ENCODE results near the gene LRCH1.
"Not testable (repeated sequence)": the region's sequence is repeated elsewhere in the genome, so short reads cannot be mapped to it uniquely, and the experiment has no call there.

The LRCH1 gene

DNA sequence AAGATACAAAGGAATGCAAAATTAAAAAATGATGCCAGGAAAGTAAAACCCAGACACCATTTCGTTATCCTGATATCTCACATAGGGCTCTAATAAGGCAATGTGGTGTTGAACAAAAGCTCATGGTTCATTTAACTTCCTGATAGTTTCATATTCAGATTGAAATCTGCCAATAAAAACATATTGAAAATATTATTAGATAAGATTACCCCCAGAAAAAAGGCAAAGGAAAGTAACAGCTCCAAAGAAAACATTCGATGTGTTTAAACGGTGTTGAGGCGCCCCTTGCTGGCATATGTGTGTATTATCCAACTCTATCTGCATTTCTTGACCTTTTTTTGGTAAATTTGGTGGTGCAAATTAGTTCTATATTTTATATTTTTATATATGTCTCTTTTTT is 168.1 kb downstream of the LRCH1 start:
- DNase-seq, result peak; percentile 46

DNA sequence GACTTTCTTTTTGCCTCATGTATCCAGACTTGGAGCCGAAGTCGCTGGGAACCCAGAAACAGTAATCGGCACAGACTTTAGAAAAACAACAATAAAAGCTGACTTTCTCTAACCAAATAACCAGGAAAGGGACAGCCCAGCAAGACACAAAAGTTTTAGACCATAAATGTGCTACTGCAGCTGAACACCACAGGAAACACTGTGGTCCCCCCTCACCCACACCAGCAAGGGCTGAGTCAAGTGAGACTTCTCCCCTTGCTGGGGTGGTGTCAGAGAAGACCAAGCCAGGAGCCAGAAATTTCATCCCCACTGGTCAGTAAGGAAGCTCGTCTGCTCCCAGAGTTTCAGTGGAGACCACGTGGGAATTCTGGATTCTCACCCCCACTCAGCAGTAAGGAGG is 173.4 kb downstream of the LRCH1 start:
- DNase-seq, result no peak

DNA sequence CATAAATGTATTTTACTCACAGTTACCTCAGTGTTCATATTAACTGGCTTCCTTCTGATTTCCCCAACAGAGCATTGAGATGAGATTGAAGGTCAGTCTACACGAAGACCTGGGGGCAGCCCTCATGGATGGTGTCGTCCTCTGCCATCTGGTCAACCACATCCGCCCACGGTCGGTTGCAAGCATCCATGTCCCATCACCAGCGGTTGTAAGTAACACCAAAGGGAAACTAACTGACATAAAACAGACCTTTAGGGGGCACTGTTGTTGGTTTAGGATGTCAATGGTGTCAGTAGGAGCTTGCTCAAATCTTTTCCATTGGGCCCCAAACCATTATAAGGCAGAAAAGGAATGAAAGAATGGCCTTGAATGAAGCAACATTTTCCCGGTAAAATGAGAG is 175.8 kb downstream of the LRCH1 start:
- peak in 1 of 2 donors; percentile 17 for DNase-seq

DNA sequence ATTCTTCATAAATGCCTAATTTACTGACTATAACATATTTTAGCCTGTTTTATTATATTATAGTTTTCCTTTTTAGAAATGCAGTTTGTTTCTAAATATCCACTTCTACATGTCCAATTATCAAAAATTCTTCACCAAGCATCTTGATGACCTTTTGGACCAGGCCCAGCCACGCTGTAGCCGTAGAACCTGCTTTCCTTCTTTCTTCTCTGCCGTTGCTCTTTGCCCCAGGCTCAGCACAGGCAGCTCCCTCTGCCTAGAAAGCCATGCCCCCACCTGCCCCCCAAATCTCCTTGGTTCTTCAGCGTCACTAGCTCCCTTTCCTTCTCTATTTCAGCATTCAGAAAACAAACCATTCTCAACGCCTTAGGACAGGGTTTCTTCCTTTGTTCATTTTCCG is 178.6 kb downstream of the LRCH1 start:
- no peak for DNase-seq

DNA sequence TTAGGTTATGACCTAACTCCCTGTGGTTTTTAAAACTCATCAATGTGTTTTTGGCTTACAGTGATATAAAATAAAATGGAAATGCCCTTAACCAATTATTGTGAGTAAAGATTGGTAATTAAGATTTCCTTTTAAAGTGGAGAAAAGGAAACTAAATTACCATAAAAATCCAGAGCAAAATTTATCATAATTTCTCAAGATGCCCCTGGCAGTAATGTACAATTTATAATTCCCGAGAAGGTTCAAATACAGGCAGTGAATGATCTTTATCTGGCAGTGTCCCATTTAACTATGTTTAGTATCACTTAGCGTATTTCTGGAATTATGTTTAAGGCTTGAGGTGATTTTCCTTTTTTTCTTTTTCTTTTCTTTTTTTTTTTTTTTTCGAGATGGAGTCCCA is 182.5 kb downstream of the LRCH1 start:
- no peak for DNase-seq

DNA sequence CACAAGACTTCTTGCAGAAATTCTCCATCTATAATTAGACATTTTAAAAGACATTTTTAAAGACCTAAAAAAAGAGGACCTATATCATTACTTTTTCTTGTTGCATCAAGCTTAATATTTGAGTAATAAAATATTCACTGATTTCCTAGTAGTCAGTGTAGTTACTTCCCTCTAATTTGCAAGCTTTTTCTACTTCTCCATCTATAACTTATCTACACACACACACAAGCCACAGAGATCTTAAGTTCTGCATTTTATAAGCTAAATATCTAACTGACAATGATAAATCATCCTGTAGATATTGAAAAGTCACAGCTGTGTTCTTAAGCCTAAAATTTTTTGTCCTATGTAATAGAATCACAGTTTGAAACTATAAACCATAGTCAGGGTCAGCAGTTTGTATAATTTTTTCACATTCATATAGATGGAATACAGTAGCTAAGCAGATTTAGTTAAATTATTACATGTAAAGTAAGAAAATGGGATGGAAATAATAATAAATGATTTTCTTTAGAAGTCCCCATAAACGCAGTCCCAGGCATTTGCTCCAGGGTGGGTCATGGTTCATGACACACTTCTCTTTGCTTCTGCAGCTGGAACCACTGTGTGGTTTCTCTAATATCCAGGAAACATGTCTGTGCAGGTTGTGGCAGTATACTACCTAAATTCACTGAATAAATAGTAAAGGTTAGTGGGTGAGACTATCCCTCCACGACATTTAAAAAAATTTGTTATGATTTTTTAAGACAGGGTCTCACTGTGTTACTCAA is 183.8 kb downstream of the LRCH1 start:
- no peak for DNase-seq

DNA sequence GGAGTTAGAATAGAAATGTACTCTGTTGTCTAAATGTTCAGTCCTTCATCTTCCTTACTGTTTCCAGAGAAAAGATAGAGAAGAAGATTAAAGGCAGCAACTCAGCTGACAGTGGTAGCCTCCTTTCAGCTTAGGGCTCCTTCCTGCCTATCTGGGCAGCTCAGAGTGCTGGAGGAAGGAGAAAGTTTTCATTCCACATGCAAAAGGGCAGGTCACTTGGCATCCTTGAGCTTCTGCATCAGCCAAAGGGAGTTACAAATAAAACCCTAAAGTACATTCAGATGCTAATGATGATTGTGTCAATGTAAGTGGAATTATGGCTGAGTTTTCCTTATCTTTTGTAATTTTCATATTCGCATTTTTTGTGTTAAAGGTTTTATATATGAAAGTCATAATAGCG is 185.1 kb downstream of the LRCH1 start:
- no peak for DNase-seq

DNA sequence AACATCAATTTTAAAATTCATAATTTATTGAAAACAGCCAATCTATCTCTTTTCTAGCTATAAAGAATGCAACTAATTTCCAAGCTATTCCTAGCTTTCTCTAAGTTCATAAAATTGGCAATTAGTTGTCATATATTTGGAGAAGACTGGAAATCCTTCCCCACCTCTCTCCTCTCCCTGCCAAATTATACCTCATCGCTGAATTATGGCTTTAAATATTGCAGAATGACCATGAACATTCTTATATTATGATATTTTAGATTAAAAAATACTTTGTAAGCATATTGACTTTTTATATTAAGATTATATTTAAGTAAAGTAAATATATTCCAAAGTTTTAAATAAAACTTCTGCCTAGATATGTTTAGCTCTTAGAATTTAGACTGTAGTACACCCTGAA is 185.8 kb downstream of the LRCH1 start:
- no peak for DNase-seq

DNA sequence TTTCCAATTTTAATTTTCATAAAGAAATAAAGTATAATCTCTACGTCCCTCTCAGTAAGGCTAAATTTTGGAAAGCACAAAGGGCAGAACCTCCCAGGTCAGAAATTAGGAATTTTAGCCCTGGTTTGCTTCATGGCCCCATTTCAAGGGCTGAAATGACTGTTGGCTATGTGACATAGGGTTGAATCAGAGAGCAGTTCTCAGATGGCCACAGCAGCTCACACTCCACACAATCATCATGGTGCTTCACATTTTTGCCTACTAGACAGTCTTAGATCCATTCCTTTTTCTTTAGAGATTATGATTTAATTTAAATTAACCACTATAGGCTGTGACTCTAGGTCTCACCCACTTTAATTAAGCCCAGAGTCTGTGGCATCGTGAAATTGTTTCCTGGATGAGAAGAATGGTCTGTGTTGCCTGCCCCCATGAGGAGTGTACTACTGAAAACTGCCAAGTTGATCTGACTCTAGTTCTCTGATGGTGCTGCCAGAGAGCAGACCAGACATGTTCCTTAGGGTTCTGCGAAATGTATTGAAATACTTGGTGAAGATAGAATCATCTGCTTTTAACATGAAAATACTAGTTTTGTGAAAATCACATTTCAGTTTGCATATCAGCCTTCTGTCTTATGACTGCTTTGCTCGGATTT is 186.6 kb downstream of the LRCH1 start:
- DNase-seq, result no peak

DNA sequence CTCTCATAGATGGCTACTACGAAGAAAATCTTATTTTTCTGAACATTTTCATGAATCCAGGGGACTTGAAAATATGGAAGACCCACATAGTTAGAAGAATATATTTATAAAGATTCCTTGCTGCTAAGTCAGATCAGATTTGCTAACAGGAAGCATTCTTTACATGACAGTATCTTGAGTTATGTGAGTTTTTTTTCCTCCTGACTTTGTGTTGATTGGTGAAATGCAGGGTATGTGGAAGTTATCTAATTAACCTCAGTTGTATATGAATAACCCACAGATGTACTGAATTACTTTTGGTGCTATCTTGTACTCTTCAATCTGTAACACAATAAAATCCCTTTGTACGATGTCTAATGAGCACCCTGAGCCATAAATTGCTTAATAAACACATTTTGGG is 190.2 kb downstream of the LRCH1 start:
- DNase-seq, result no peak

DNA sequence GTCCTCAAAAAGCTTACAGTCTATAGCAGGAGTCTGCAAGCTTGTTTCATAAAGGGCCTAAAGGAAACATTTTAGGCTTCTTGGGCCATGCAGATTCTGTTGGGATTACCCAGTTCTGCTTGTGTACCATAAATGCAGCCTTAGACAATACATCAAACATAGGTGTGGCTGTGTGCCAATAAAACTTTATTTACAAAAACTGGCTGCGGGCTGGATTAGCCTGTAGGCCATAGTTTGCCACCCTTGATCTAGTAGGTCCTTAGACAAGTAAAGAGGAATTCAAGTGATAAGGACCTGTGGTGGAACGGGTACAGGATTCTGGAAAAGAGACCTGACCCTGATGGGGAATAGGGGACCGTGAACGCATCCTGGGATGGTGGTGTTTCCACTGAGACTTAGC is 192.1 kb downstream of the LRCH1 start:
- no peak for DNase-seq

DNA sequence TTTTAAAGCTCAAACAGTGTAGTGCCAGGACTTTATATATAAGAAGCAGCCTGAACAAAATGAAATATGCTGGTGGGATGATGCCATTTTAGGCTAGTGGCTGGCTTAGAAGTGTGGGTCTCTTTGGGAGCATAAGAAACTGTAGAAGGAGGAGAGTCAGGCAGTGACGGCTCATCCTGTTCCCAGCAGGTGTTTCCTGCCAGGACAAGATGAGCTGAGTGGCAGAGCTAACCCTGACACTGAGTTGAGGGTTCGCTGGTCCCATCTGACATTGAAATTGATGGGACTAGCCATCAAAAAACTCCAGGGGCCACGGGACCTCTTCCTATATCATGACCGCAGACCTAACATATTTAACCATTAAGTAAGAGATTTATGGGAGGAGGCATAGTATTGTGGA is 192.7 kb downstream of the LRCH1 start:
- DNase-seq, result no peak

DNA sequence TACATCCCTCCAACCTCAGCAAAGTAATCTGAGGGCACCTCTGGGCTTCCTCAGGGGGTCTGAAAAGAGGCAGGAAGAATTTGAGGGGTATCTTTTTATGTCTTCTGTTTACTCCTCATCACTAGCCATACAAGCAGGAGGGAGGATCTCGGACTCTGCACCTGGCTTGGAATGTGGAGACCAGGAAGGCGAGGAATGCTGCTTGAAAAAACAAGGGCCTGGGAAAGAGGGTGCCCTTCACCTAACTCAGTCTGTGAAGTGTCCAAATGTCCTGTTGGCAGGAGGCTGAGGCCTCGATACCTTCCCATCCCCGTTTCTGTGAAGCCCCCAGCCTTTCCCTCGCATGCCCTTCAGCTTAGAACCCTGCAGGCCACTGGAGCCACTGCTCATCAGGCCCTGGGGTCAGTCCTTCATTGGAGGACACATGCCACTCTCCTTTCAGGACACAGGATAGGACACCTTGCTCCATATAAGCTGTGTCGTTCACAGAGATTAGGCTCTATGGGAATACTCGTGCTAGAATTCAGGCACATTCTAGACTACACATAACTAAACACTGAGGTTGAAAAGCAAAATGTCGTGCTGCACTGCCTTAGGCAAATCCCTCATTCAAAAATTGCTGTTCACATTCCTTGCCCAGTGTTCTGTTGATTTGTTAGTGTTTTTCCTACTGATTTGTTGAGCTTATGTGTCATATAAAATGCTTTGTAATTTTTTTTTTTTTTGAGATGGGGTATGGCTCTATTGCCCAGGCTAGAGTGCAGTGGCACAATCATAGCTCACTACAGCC is 194.3 kb downstream of the LRCH1 start:
- DNase-seq, result no peak

DNA sequence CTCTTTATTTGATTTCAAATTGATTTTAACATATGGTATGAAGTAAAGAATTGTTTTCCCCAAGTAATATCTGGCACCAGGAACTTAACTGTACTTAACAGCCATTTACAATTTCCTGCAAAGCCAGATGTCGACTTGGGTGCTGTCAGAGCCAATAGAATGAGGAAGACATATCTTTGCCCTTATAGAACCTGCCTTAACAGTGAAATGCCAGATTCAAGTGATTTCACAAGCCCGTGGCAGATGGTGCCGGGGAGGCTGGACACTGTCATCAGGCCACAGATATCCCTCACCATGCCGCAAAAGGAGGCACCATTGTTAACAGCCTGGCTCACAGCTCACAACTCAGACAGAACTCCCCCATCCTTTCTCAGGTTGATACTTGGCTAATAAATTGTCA is 195.3 kb downstream of the LRCH1 start:
- no peak for DNase-seq

DNA sequence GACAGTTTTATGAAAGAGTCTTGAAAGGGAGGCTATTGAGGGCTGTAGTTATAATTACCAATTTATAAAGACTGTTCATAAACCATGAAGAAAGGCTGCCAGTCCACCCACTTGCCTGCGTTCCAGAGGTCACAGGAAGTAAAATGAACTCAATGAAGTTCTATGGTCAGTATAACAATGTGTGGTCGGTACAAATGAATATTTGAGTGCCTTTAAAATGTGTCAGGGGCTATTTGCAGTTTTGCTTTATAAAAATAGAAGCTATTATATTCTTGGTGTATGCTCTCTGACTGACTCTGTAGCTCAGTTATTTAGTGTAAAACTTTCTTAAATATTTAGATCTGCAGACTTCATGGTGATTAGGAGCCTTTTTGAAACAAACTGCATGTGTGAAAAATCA is 197.0 kb downstream of the LRCH1 start:
- DNase-seq, result no peak

DNA sequence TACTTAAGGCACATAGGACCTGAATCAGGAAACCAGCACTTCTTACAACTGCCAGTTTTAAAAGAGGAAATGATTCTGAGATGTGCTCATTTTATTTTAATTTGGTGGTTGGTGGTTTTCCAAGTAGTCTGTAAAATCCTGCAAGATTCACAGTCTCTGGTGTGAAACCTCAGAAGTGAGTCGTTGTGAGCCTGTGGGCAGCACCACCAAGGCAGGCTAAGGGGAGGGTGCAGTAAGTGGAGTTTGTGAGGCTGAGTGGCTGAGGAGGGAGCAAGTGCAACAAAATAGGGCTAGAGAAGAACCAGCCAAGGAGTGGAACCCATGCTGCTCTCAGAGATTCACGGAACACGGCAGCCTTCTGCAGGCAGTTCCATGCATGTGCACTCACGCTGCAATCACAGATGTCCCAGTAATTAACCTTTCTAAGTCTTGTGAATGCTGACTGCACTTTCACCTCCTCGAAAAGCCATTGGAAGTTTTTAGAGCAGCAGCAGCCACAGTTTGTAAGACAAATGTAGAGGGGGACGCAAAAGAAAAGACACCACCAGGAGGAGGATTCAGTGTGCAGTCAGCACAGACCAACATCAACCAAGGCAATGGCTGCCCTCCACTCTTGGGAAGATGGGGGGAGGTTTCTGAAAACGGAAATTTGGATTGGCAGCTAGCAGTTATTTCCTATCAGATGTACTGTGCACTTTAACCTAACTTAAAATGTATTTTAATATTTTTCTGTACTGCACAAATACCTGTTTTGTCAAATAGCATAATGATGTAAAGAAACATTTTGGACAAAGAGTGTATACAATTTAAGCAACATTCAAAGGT is 199.1 kb downstream of the LRCH1 start:
- peak; percentile 43 to 53 for DNase-seq

DNA sequence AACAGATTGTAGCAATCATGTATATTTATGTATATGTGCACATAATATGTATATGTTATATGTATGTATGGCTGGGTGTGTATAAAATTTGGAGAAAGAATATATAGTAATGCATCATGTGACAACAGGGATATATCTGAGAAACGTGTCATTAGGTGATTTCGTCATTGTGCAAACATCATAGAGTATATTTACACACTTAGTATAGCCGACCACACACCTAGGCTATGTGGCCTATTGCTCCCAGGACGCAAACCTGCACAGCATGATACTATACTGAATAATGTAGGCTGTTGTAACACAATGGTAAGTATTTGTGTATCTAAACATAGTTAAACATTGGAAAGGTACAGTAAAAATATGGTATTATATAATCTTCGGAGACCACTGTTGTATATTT is 200.2 kb downstream of the LRCH1 start:
- no peak for DNase-seq

DNA sequence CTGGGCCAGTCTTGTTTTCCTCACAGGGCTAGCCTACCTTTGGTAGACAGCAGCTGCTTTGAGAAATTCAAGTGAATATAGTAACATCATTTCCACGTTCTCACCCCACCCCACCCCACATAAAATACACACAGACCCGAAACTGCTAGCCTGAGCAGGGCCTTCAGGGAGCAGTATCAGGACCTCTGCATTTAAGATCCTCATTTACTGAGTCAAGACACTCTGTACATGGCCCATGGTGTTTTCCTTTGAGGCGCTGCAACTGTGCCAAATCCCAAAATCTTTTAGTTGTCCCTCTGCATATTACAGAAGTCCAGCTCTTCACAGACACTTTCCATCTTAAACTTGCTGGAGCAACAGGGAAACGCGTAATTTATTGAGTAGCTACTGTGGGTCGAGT is 200.9 kb downstream of the LRCH1 start:
- DNase-seq, result no peak

DNA sequence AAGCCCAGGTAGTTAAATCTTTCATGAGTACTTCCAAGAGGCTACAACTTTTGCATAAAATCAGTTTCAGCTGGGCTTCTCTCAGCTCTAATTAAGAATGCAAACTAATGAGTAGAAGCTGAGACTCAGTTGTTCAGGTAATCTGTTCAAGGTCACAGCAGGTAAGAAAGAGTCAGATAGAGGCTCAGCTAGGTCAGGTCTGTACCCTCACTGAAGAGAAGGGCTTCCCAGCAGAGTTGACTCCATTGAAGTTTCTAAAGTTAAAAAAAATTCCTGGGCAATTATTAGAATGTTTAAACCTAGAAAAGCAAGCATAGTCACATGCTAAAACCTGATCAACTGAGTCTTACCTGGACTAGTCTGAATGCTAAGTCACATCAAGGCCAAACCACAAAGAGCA is 201.8 kb downstream of the LRCH1 start:
- DNase-seq, result no peak

DNA sequence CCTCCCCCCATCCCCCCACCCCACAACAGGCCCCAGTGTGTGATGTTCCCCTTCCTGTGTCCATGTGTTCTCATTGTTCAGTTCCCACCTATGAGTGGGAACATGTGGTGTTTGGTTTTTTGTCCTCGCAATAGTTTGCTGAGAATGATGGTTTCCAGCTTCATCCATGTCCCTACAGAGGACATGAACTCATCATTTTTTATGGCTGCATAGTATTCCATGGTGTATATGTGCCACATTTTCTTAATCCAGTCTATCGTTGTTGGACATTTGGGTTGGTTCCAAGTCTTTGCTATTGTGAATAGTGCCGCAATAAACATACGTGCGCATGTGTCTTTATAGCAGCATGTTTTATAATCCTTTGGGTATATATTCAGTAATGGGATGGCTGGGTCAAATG is 202.5 kb downstream of the LRCH1 start:
- DNase-seq, result not testable (repeated sequence)

DNA sequence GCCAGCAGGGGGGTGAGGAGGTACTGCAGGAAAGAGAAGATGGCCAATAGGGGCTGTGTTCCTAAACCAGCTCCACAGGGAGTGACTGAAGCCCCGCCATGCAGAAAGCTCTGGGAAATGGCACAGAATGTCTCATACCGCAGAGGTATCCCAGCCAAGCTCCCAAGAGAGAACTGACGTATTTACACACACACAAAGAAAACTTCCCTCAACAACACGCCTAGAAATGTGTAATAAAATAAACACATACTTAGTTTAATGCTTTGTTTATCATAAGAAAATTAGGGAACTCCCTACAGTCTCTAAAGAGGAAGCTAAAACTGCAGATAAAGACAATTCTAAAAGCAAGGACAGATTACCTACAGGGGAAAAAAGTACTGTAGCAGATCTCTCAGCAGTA is 204.0 kb downstream of the LRCH1 start:
- DNase-seq, result no peak

DNA sequence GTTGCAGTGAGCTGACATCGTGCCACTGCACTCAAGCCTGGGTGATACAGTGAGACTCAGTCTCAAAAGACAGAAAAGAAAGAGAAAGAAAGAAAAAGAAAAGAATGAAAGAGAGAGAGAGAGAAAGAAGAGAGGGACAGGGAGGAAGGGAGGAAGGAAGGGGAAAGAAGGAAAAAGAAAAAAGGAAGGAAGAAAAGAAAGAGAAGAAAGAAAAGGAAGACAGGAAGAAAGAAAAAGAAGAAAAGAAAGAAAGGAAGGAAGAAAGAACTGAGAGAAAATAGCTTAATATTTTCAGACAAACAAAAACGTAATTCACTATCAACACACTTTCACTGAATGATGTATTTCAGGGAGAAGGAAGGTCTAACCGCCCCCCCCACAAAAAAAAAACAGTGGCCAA is 204.7 kb downstream of the LRCH1 start:
- no peak for DNase-seq

DNA sequence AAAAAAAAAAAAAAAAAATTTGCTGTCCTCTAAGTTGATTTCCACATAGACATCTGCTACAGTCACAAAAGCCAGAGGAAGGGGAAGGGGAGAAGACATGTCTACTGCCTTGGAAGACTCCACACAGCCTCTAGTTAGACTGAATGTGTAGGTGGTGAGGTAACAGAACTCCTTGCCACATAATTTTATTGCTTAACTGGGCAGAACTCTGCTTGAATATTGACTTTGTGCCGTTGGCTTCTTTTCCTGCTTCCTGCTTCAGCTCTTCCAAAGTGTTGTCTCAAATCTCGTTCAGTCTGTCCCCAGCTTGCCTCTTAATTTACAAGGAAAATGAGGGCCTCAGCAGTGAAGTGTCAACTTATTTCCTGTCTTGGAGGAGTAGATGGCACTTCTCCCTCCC is 206.9 kb downstream of the LRCH1 start:
- DNase-seq, result no peak

All from stimulated activated CD4-positive, alpha-beta T cell treated with anti-CD3 and anti-CD28 coated beads, Interleukin-2, amount 100 ng/mL, for 24 hours (primary cell).